ENCODE data around the gene MCTP1.
"Not testable (repeated sequence)": the region's sequence is repeated elsewhere in the genome, so short reads cannot be mapped to it uniquely, and the experiment has no call there.

MCTP1 gene

DNA sequence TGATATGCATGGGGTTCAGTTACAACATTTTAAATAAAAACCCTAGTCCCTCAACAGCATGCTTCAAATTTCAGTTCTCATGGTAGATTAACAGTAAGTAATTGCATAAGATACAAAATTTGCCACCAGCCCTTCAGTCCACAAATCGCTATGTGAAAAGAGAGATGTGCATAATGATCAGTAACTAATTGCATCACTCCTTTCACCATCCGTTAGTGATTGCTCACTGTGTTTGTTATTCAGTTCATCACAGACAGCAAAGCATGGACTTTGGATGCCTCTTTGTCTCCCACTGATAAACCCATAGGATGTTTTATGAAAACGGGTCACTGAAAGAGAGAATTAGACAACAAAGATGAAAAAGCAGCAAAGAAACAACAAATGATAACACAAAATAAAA is 103.2 kb downstream of the MCTP1 start:
- no peak for DNase-seq (ENCODE audit: low spot score)

DNA sequence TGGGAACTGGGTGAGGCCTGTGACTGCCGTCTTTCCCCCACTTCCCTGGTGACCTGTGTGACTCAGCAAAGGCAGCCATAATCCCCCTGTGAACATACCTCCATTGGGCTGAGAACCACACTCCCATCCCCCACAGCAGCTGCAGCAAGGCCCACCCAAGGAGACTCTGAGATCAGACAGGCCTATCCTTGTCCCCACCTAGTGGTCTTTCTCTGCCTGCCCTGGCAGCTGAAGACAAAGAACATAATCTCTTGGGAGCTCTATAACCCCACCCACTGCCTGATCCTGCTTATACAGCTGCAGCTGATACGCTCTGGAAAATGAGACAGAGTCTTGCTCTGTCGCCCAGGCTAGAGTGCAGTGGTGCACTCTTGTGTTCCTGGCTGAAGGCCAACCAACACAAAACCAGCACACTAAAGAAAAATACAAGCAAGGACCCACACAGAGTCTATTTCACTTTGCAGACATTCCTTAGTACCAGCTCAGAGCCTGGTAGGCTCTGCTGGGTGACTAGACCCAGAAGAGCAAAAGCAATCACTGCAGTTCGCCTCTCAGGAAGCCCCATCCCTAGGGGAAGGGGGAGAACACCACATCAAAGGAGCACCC is 106.7 kb downstream of the MCTP1 start:
- DNase-seq (ENCODE audit: low spot score) = peak; percentile 83

- DNase-seq (ENCODE audit: low spot score) = peak; percentile 6
Measured at GRCh38 chr5:95177456-95177855, 107.4 kb downstream of the MCTP1 start.

- DNase-seq (ENCODE audit: low spot score) = no peak
Measured at GRCh38 chr5:95175106-95175505, 109.8 kb downstream of the MCTP1 start.

- DNase-seq (ENCODE audit: low spot score) = no peak
Measured at GRCh38 chr5:95172659-95173058, 112.2 kb downstream of the MCTP1 start.

DNA sequence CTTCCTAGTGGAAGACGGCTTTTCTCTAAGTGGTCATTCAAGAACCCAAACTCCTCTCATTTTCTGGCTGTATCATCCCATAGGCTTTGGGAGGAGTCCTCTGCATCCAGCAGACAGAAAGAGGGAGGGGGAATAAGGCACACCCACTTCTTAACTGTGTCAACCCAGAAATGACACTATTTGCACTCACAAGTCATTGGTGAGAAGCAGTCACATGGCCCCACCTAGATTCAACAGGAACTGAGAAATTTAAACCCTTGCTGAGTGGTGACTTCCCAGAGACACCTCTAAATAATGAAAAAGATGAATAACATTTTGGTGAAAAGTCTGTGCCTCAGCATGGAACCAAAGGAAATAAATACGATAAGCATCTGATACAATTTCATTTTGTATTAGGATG is 120.0 kb downstream of the MCTP1 start:
- no peak for DNase-seq (ENCODE audit: low spot score)

- no peak for DNase-seq (ENCODE audit: low spot score)
Measured at GRCh38 chr5:95163079-95163478, 121.8 kb downstream of the MCTP1 start.

DNA sequence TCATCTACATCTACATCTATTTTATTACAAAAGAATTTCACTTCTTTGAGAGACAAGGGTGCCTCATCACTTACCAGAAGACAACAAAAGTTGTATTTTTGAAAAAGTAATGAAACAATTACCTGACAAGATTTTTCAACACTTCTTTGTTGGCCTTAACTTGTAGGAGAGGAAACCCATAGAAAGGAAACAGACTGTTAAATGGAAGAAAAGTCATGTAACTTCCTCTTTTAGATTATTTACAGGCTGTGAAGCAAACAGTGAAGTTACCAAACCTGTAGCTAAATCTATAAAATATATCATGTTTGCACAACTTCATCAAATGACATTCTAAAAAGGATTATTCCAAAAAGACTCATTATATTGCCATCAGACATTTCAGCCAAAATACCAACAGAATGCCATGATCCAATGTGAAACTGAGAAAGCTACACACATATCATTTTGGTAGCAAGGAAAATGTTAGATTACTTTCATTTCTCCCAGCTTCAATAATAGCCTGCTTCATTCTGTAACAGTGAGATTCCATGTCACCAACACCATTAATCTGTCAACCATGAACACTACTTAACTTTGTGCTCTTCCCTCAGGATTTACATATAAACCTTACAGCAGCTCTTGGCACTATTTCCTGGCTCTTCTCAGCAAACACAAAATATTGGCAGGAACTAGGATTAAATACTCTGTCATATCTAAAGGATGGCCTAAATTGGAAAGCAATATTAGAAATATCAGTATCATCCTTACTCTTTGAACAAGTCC is 122.5 kb downstream of the MCTP1 start:
- no peak for DNase-seq (ENCODE audit: low spot score)

- DNase-seq (ENCODE audit: low spot score) = no peak
Measured at GRCh38 chr5:95159603-95160002, 125.3 kb downstream of the MCTP1 start.

DNA sequence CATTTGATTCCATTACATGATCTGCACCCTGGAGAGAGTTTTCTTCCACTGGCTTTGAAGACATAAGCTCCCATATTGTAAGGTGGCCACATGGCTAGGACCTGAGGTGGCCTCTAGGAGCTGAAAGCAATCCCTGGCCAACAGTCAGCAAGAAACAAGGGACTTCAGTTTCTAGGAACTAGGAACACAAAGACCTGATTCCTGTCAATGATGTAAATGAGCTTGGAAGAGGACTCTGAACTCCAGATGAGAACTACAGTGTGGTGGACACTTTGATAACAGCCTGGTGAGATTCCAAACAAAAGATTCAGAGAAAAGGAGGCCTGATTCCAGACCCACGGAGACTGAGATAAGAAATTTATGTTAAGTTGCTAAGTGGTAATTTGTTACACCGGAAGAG is 129.0 kb downstream of the MCTP1 start:
- no peak for DNase-seq (ENCODE audit: low spot score)

GRCh38 chr5:95153511-95153910 is 131.4 kb downstream of the MCTP1 start:
- DNase-seq (ENCODE audit: low spot score) = no peak

GRCh38 chr5:95152535-95152934 is 132.4 kb downstream of the MCTP1 start:
- DNase-seq (ENCODE audit: low spot score) = no peak

DNA sequence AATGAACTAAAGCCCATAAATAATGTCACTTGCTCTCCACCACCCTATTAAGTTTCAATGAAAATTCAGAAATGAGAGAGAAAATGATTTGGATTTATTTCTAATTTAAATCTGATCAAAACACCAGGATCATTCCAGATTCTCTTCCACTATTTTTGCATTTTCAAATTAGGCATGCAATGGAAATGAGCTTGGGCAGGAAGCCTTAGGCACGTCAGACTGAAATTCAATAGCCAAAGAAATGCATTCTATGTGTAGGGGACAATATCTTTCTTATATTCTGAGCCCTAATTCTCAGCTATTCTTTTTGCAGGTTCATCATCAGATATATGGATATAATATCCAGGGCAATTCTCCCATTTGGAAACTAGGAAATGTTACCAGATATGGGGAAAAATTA is 132.8 kb downstream of the MCTP1 start:
- no peak for DNase-seq (ENCODE audit: low spot score)

- DNase-seq (ENCODE audit: low spot score) = no peak
Measured at GRCh38 chr5:95151694-95152093, 133.2 kb downstream of the MCTP1 start.

DNA sequence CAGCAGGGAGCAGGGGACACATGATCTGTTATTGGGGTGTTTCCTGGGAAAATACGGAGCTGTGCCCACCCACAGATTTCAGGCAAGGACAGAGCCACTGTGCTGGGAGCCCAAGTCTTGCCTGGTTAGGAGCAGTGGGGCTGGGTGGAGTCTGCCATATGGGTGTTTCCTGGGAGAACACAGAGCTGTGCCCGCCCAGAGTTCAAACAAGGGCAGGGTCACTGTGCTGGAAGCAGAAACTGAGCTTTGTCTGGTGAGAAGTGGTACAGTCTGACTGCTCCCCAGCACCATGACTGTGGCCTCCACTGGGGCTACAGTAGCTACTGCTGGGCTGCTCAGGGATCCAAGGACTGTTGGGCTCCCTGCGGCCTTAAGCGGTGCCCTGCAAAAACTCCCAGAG is 135.5 kb downstream of the MCTP1 start:
- DNase-seq (ENCODE audit: low spot score) = no peak

DNA sequence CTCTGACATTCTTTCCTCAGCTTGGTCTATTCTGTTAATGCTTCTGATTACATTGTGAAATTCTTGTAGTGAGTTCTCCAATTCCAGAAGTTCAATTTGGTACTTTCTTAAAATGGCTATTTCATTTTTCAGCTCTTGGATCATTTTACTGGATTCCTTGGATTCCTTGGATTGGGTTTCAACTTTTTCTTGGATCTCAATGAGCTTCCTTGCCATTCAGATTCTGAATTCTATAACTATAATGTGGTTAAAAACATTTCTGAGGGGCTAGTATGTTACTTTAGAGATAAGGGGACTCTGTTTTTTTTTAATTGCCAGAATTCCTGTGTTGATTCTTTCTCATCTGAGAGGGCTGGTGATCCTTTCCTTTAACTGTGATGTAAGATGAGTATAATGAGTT is 136.4 kb downstream of the MCTP1 start:
- no peak for DNase-seq (ENCODE audit: low spot score)

- not testable (repeated sequence) for DNase-seq (ENCODE audit: low spot score)
Measured at GRCh38 chr5:95143858-95144257, 141.0 kb downstream of the MCTP1 start.

GRCh38 chr5:95142145-95142544 is 142.7 kb downstream of the MCTP1 start:
- DNase-seq (ENCODE audit: low spot score) = no peak

- DNase-seq (ENCODE audit: low spot score) = no peak
Measured at GRCh38 chr5:95141141-95141540, 143.8 kb downstream of the MCTP1 start.

DNA sequence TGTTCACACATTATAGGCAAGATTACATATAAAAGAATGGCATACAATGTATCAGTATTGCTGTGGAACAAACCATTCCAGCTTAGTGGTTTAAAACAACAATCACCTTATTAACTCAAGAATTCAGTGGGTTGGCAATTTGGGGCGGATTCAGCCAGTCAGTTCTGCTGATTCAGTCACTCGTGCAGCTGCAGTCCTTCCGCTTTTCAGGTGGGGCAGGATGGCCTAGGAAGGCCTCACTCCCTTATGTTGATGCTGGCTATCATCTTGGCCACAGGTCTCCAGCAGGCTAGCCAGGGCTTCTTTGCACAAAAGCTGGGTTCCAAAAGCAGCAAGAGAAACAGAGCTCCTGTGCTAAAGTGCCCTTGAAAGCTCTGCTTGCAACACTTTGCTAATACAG is 150.6 kb downstream of the MCTP1 start:
- DNase-seq (ENCODE audit: low spot score) = no peak

- DNase-seq (ENCODE audit: low spot score) = no peak
Measured at GRCh38 chr5:95132096-95132495, 152.8 kb downstream of the MCTP1 start.

- no peak for DNase-seq (ENCODE audit: low spot score)
Measured at GRCh38 chr5:95130941-95131340, 154.0 kb downstream of the MCTP1 start.

DNA sequence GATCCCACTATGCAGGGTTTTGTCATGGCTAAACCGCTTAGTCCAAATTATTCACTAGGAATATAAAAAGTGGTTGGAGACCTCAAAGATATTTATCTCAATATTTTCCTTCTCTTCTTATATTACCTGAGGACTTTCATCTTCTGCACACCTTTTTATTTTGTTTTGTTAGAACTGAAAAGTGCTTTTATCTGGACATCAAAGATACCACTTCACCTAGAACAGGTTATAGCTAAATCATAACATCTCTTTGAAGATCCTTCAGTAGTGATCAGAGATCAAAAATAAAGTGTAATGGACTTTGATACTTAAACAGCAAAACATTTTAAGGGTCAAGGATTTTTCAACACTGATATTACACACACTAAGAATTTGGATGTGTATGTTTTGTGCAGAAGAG is 160.2 kb downstream of the MCTP1 start:
- no peak for DNase-seq (ENCODE audit: low spot score)

GRCh38 chr5:95124101-95124500 is 160.8 kb downstream of the MCTP1 start:
- no peak for DNase-seq (ENCODE audit: low spot score)
